H54 (cell line): ENCODE data around the gene CD164.

Experiments
- DNase-seq: peaks from one replicate; pipeline ENCODE4 v3.0.0; 2011; ENCODE audit warnings: low spot score, mixed read lengths; ENCODE audit not compliant: insufficient read length
- FAIRE-seq: peaks from 3 replicates; lab custom pipeline; 2011; peaks lifted over from hg19 to GRCh38; lab: Jason Lieb, UNC
- POLR2A ChIP-seq: IDR thresholded peaks from 2 replicates; pipeline ENCODE4 v1.6.1; 2011; ENCODE audit warnings: low read depth, mild to moderate bottlenecking, low read length

CD164 gene

DNA sequence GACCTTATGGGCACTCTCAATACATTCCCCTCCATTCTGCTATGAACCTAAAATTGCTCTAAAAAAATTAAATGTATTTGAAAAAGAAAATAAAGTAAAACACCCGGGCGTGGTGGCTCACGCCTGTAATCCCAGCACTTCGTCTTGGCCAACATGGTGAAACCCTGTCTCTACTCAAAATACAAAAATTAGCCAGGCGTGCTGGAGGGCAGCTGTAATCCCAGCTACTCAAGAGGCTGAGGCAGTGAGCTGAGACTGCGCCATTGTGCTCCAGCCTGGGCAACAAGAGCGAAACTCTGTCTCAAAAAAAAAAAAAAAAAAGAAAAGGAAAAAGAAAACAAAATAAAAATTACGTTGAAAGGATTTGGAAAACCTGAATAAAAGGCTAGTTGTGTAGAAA, 60.5 kb downstream of the CD164 start:
- TF ChIP-seq POLR2A = no peak
- DNase-seq (no peak), FAIRE-seq (no peak)

GRCh38 chr6:109320072-109320471, 62.2 kb downstream of the CD164 start:
- FAIRE-seq (no peak), DNase-seq (no peak)
- TF ChIP-seq POLR2A = no peak

- FAIRE-seq (no peak), DNase-seq (no peak)
- no peak for TF ChIP-seq POLR2A
These were observed 63.9 kb downstream of the CD164 start for GRCh38 chr6:109318328-109318876.

DNA sequence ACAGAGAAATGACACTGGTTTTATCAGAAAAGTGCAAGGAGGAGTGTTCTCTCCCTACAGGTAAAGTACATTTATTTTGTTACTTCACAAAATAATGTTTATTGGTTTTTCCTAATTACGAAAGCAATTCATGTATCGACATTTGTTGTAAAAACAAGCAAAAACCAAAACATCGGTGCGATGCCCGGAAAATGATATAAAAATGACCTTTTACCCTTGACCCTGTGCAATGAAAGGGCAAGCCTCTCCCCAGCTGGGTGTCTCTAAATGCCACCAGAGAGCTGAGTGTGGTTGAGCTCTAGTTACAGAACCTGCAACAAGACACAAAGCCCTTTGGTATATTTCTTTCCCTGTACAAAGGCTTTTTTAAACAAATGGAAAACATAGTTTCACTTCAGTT, 65.4 kb downstream of the CD164 start:
- no peak for FAIRE-seq
- no peak for DNase-seq
- no peak for TF ChIP-seq POLR2A
